Measurements from ENCODE around the gene MUC16.
"Not testable (repeated sequence)": the region's sequence is repeated elsewhere in the genome, so short reads cannot be mapped to it uniquely, and the experiment has no call there.

The MUC16 gene

GRCh38 chr19:9009935-9010651 lies at the start of gene MUC16:
Gene MUC16 (minus strand): TSS chr19:9010409.
- H3K27me3 Mint-ChIP-seq, result peaks cover 18% of the 10 kb centered on the region
- no peak for DNase-seq
- no peak within 1 kb of the TSS for H3K27ac Mint-ChIP-seq
- no peaks in the 10 kb centered on the region for H3K4me1 Mint-ChIP-seq (ENCODE audit: low read depth)
- no peak within 1 kb of the TSS for H3K4me3 Mint-ChIP-seq
- no peaks in the 10 kb centered on the region for H3K36me3 Mint-ChIP-seq (ENCODE audit: low read depth)
- H3K9me3 Mint-ChIP-seq, result no peaks in the 10 kb centered on the region

GRCh38 chr19:9058905-9059667 lies 48.9 kb upstream of the MUC16 start:
- Mint-ChIP-seq H3K36me3 (ENCODE audit: low read depth) (no peaks in the 10 kb centered on the region), H3K9me3 (no peaks in the 10 kb centered on the region), H3K4me1 (ENCODE audit: low read depth) (no peaks in the 10 kb centered on the region), H3K27me3 (peaks cover 4% of the 10 kb centered on the region), H3K4me3 (no peak overlapping the region), H3K27ac (no peak overlapping the region)
- no peak for DNase-seq

DNA sequence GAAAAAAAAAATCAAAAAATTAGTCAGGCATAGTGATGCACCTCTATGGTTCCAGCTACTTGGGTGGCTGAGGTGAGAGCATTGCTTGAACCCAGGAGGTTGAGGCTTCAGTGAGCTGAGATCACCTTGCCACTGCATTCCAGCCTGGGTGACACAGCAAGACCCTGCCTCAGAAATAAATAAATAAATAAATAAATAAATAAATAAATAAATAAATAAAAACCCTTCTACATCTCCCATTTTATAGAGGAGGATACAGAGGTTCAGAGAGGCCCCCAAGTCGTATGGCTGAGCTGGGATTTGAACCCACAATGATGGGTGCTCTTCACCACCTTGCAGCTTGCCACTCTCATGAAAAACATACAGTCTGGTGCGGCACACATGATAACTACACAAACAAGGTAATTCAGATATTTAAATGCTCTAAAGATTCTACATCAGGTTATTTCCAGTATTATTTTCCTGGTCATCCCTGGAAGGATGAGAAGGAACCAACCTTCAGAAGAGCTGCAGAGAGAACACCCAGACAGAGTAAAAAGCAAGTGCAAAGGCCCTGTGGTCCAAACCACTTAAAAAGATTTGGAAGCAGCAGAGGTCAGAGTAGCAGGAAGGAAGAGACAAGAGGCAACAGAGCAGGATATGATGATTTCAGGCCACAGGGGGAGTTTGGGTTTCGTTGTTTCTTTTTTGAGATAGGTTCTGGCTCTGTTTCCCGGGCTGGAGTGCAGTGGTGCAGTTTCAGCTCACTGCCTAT lies 47.5 kb upstream of the MUC16 start:
- Mint-ChIP-seq H3K27me3 (peaks cover 4% of the 10 kb centered on the region), H3K36me3 (ENCODE audit: low read depth) (no peaks in the 10 kb centered on the region), H3K27ac (no peak overlapping the region), H3K4me1 (ENCODE audit: low read depth) (no peaks in the 10 kb centered on the region), H3K4me3 (no peak overlapping the region), H3K9me3 (no peaks in the 10 kb centered on the region)
- no peak for DNase-seq

GRCh38 chr19:9056131-9056530 lies 45.9 kb upstream of the MUC16 start:
- not testable (repeated sequence) for H3K27ac Mint-ChIP-seq; H3K36me3 Mint-ChIP-seq (ENCODE audit: low read depth); DNase-seq; H3K27me3 Mint-ChIP-seq; H3K4me1 Mint-ChIP-seq (ENCODE audit: low read depth); H3K9me3 Mint-ChIP-seq; H3K4me3 Mint-ChIP-seq

DNA sequence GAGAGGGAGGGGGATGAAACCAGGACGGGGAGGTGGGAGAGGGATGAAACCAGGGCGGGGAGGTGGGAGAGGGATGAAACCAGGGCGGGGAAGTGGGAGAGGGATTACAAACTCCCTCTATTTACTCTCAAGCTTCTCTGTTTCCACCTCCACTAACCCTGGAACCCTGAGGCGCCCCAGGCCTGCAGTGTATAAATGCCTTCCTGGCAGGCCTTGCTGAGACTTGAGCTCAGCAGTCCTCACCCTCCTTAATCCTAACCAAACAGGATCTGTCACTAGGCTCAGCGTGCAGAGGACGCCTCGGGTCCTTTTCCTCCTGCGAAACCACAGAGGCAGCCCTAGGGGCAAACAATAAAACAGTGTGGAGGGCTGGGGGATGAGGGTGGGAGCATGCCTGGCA lies 44.6 kb upstream of the MUC16 start:
- H3K9me3 Mint-ChIP-seq, result no peaks in the 10 kb centered on the region
- H3K4me3 Mint-ChIP-seq, result no peak overlapping the region
- no peak overlapping the region for H3K27ac Mint-ChIP-seq
- DNase-seq, result no peak
- no peaks in the 10 kb centered on the region for H3K4me1 Mint-ChIP-seq (ENCODE audit: low read depth)
- H3K36me3 Mint-ChIP-seq (ENCODE audit: low read depth), result no peaks in the 10 kb centered on the region
- H3K27me3 Mint-ChIP-seq, result peaks cover 9% of the 10 kb centered on the region

DNA sequence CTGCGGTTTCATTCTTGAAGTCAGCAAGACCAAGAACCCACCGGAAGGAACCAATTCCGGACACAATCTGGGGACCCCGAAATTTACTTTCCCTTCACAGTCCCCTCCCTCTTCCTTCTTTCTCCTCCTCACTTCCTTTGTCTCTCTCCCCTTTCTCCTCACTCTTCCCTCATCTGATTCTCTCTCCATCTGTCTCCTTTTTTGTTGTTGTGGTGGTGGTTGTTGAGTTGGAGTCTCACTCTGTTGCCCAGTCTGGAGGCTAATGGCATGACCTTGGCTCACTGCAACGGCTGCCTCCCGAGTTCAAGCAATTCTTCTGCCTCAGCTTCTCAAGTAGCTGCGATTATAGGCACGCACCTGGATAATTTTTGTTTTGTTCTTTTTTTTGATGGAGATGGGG lies 44.0 kb upstream of the MUC16 start:
- Mint-ChIP-seq H3K9me3 (no peaks in the 10 kb centered on the region), H3K27ac (no peak overlapping the region), H3K4me3 (no peak overlapping the region), H3K36me3 (ENCODE audit: low read depth) (no peaks in the 10 kb centered on the region), H3K27me3 (peaks cover 9% of the 10 kb centered on the region), H3K4me1 (ENCODE audit: low read depth) (no peaks in the 10 kb centered on the region)
- DNase-seq, result no peak

- not testable (repeated sequence) for DNase-seq; H3K36me3 Mint-ChIP-seq (ENCODE audit: low read depth); H3K4me1 Mint-ChIP-seq (ENCODE audit: low read depth); H3K4me3 Mint-ChIP-seq; H3K27ac Mint-ChIP-seq; H3K27me3 Mint-ChIP-seq; H3K9me3 Mint-ChIP-seq
Measured at GRCh38 chr19:9053674-9054073, 43.5 kb upstream of the MUC16 start.

DNA sequence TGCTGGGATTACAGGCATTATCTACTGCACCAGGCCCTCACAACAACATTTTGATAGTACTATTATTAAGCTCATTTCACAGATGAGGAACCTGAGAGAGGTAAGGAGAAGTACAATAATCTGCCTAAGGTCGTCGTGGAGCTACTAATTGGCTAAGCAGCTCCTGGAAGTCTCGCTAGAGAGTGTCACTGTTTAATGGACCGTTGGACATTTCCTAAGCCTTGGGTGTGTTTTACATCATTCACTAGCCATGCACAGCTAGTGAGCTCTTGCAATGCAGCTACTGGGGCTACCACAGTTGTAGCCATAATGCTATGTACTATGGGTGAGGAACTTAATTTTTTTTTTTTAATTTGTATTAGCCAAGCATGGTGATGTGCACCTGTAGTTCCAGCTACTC lies 42.7 kb upstream of the MUC16 start:
- no peaks in the 10 kb centered on the region for H3K9me3 Mint-ChIP-seq
- no peak overlapping the region for H3K27ac Mint-ChIP-seq
- no peak for DNase-seq
- no peak overlapping the region for H3K4me3 Mint-ChIP-seq
- no peaks in the 10 kb centered on the region for H3K36me3 Mint-ChIP-seq (ENCODE audit: low read depth)
- no peaks in the 10 kb centered on the region for H3K4me1 Mint-ChIP-seq (ENCODE audit: low read depth)
- H3K27me3 Mint-ChIP-seq, result peaks cover 9% of the 10 kb centered on the region

- Mint-ChIP-seq H3K9me3 (no peaks in the 10 kb centered on the region), H3K4me1 (ENCODE audit: low read depth) (no peaks in the 10 kb centered on the region), H3K4me3 (no peak overlapping the region), H3K27me3 (peaks cover 28% of the 10 kb centered on the region), H3K36me3 (ENCODE audit: low read depth) (no peaks in the 10 kb centered on the region), H3K27ac (no peak overlapping the region)
- DNase-seq, result no peak
Measured at GRCh38 chr19:9046694-9047093, 36.5 kb upstream of the MUC16 start.

- H3K27me3 Mint-ChIP-seq, result peaks cover 22% of the 10 kb centered on the region
- no peak for DNase-seq
- no peak overlapping the region for H3K4me3 Mint-ChIP-seq
- H3K27ac Mint-ChIP-seq, result no peak overlapping the region
- no peaks in the 10 kb centered on the region for H3K36me3 Mint-ChIP-seq (ENCODE audit: low read depth)
- no peaks in the 10 kb centered on the region for H3K4me1 Mint-ChIP-seq (ENCODE audit: low read depth)
- H3K9me3 Mint-ChIP-seq, result no peaks in the 10 kb centered on the region
Measured at GRCh38 chr19:9044449-9044848, 34.2 kb upstream of the MUC16 start.

GRCh38 chr19:9043524-9043923 lies 33.3 kb upstream of the MUC16 start:
- peaks cover 22% of the 10 kb centered on the region for H3K27me3 Mint-ChIP-seq
- H3K27ac Mint-ChIP-seq, result no peak overlapping the region
- H3K36me3 Mint-ChIP-seq (ENCODE audit: low read depth), result no peaks in the 10 kb centered on the region

DNA sequence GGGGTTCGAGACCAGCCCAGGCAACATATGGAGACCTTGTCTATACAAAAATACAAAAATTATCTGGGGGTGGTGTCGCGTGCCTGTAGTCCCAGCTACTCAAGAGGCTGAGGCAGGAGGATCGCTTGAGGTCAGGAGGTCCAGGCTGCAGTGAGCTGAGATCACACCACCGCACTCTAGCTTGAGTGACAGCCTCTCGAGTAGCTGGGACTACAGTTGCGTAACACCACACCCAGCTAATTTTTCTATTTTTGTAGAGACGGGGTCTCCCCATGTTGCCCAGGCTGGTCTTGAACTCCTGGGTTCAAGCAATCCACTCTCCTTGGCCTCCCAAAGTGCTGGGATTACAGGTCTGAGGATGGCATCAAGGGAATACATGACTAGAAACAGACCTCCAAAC lies 30.8 kb upstream of the MUC16 start:
- H3K36me3 Mint-ChIP-seq (ENCODE audit: low read depth), result no peaks in the 10 kb centered on the region
- H3K27me3 Mint-ChIP-seq, result peaks cover 20% of the 10 kb centered on the region
- DNase-seq, result no peak
- no peaks in the 10 kb centered on the region for H3K9me3 Mint-ChIP-seq
- no peak overlapping the region for H3K4me3 Mint-ChIP-seq
- H3K27ac Mint-ChIP-seq, result no peak overlapping the region
- H3K4me1 Mint-ChIP-seq (ENCODE audit: low read depth), result no peaks in the 10 kb centered on the region

More at GRCh38 chr19:9043524-9043923, 33.3 kb upstream of the MUC16 start:
- DNase-seq, result no peak
- Mint-ChIP-seq H3K4me3 (no peak overlapping the region), H3K4me1 (ENCODE audit: low read depth) (no peaks in the 10 kb centered on the region), H3K9me3 (no peaks in the 10 kb centered on the region)

GRCh38 chr19:9040131-9040530 lies 29.9 kb upstream of the MUC16 start:
- Mint-ChIP-seq H3K4me3 (no peak overlapping the region), H3K9me3 (no peaks in the 10 kb centered on the region), H3K4me1 (ENCODE audit: low read depth) (no peaks in the 10 kb centered on the region), H3K27ac (no peak overlapping the region), H3K27me3 (peaks cover 24% of the 10 kb centered on the region), H3K36me3 (ENCODE audit: low read depth) (no peaks in the 10 kb centered on the region)
- no peak for DNase-seq

GRCh38 chr19:9039728-9040127 lies 29.5 kb upstream of the MUC16 start:
- no peak for DNase-seq
- Mint-ChIP-seq H3K36me3 (ENCODE audit: low read depth) (no peaks in the 10 kb centered on the region), H3K9me3 (no peaks in the 10 kb centered on the region), H3K27ac (no peak overlapping the region), H3K4me1 (ENCODE audit: low read depth) (no peaks in the 10 kb centered on the region), H3K27me3 (peaks cover 23% of the 10 kb centered on the region), H3K4me3 (no peak overlapping the region)

All from activated T-cell treated with anti-CD3 and anti-CD28 coated beads, Interleukin-2, amount 50 U/mL, for 24 hours (primary cell).